K562 (cell line): ENCODE results near the gene CEP295NL. TPM values are rescaled to one million over a fixed set of nuclear protein-coding genes. Genes with fewer than 3 reads are reported as not detected.

Experiments
- ATAC-seq: fragments of 200-7000 bp; cut with Tn5 transposase; 3 replicates; pipeline ENCODE4 v1.9.1; 2020; ENCODE audit warnings: moderate library complexity
- BruUV-seq: library from RNA; stranded (reverse); fragments of 400-500 nt; replicated peaks from 2 replicates; lab custom pipeline; 2021; lab: Mats Ljungman, UMichigan
- CTCF ChIA-PET: fragments of 300-600 bp; formaldehyde crosslinking; extraction: SDS; loops from one replicate; lab custom pipeline; 2021; ENCODE audit warnings: low intra/inter-chr PET ratio; lab: Yijun Ruan, JAX
- POLR2A ChIA-PET: fragments of 300-600, 350-650 bp; sonication (Branson Sonifier 250); formaldehyde crosslinking; extraction: SDS; loops from one replicate; lab custom pipeline; 2021; ENCODE audit warnings: antibody characterized with exemption, inconsistent platforms; lab: Yijun Ruan, JAX
- DNase-seq, 4 experiments: peaks; one replicate each; pipeline versions ENCODE4 v3.0.0 to v3.0.0-alpha.2; 2011 to 2018; ENCODE audit warnings: low spot score in 3 of 4, mixed read lengths in 3 of 4; ENCODE audit errors: extremely low read depth in 1 of 4
- FAIRE-seq: peaks from 2 replicates; lab custom pipeline; 2011; peaks lifted over from hg19 to GRCh38; lab: Jason Lieb, UNC
- H2AFZ ChIP-seq: 2 replicates; pipeline ENCODE4 v1.6.0; 2011; ENCODE audit warnings: low read depth, low read length, control low read depth, inconsistent platforms
- H3K27ac ChIP-seq: fragments of 200-600 bp; 3 replicates; pipeline ENCODE4 v1.8.0; 2011; ENCODE audit warnings: low read depth, mild to moderate bottlenecking, control low read depth, inconsistent platforms, low read length, moderate library complexity, mixed read lengths; ENCODE audit errors: extremely low read depth
- H3K27me3 ChIP-seq, 2 experiments: fragments of 300-600 bp in 1 of 2; 2 replicates in 1 of 2; 3 replicates in 1 of 2; pipeline versions ENCODE4 v1.6.0 to v1.8.0; 2011; ENCODE audit warnings: inconsistent platforms in 2 of 2, low read length in 2 of 2, mild to moderate bottlenecking in 1 of 2, mixed read lengths in 1 of 2, moderate library complexity in 1 of 2; ENCODE audit not compliant: control insufficient read depth in 2 of 2, insufficient read depth in 2 of 2
- H3K36me3 ChIP-seq: fragments of 300-600 bp; 3 replicates; pipeline ENCODE4 v1.8.0; 2011; ENCODE audit warnings: mild to moderate bottlenecking, low read length, inconsistent platforms; ENCODE audit not compliant: control insufficient read depth, insufficient read depth
- H3K4me1 ChIP-seq, 2 experiments: fragments of 200-600 bp in 1 of 2; replicated peaks in 1 of 2; 2 replicates in 1 of 2; 3 replicates in 1 of 2; pipeline versions ENCODE4 v1.5.1 to v1.8.0; 2011; ENCODE audit warnings: inconsistent platforms in 2 of 2, low read length in 2 of 2, mild to moderate bottlenecking in 1 of 2, mixed read lengths in 1 of 2, moderate library complexity in 1 of 2; ENCODE audit not compliant: control insufficient read depth in 2 of 2, insufficient read depth in 2 of 2
- H3K4me2 ChIP-seq: 2 replicates; pipeline ENCODE4 v1.6.1; 2011; ENCODE audit warnings: low read length, control low read depth, inconsistent platforms, mixed read lengths; ENCODE audit not compliant: insufficient read depth
- H3K4me3 ChIP-seq: fragments of 200-600 bp; sonication (generic), shearing (Covaris generic); 2 replicates; pipeline ENCODE4 v1.5.1; 2016; ENCODE audit warnings: control low read depth, inconsistent platforms
- H3K79me2 ChIP-seq: fragments of 200-600 bp; 3 replicates; pipeline ENCODE4 v1.8.0; 2011; ENCODE audit warnings: low read length, inconsistent platforms; ENCODE audit not compliant: control insufficient read depth, insufficient read depth
- H3K9ac ChIP-seq, 2 experiments: 2 replicates each; pipeline versions ENCODE4 v1.6.0 to v1.6.1; 2011; ENCODE audit warnings: low read depth in 2 of 2, low read length in 2 of 2, control low read depth in 1 of 2, inconsistent platforms in 1 of 2, mild to moderate bottlenecking in 1 of 2, mixed read lengths in 1 of 2; ENCODE audit not compliant: insufficient read depth in 1 of 2
- H3K9me1 ChIP-seq: one replicate; pipeline ENCODE4 v1.6.0; 2011; ENCODE audit warnings: inconsistent platforms, mild to moderate bottlenecking, low read length, moderate library complexity; ENCODE audit not compliant: control insufficient read depth, insufficient read depth
- H3K9me3 ChIP-seq: replicated peaks from 2 replicates; pipeline ENCODE4 v1.5.1; 2011; ENCODE audit warnings: low read depth, low read length, inconsistent platforms; ENCODE audit not compliant: control insufficient read depth, insufficient read depth
- H4K20me1 ChIP-seq: replicated peaks from 2 replicates; pipeline ENCODE4 v1.6.1; 2011; ENCODE audit warnings: low read length, inconsistent platforms, mixed read lengths; ENCODE audit not compliant: control insufficient read depth, insufficient read depth
- EZH2 ChIP-seq: IDR thresholded peaks from 2 replicates; pipeline ENCODE4 v1.6.1; 2012; ENCODE audit warnings: low read depth, mild to moderate bottlenecking, inconsistent platforms, low read length, borderline replicate concordance
- KLF10 ChIP-seq: fragments of 250-450 bp; sonication (Bioruptor Pico); IDR thresholded peaks from 2 replicates; pipeline ENCODE4 v1.6.1; 2021; ENCODE audit warnings: matching md5 sums
- REST ChIP-seq, 2 experiments: fragments of 450-650 bp; formaldehyde crosslinking in 1 of 2; IDR thresholded peaks; 2 replicates each; pipeline versions ENCODE4 v1.4.0 to v1.6.1; 2014 to 2020; ENCODE audit warnings: mild to moderate bottlenecking in 2 of 2, borderline replicate concordance in 1 of 2, low read depth in 1 of 2
- TFE3 ChIP-seq: fragments of 450-650 bp; formaldehyde crosslinking; IDR thresholded peaks from 2 replicates; pipeline ENCODE4 v1.4.0; 2020; ENCODE audit warnings: mild to moderate bottlenecking, mixed read lengths
- USF2 ChIP-seq: sonication (generic); formaldehyde crosslinking; IDR thresholded peaks from 2 replicates; pipeline ENCODE4 v1.5.0; 2020; ENCODE audit warnings: missing genetic modification reagents
- ZNF444 ChIP-seq: fragments of 250-450 bp; sonication (Bioruptor Pico); IDR thresholded peaks from 2 replicates; pipeline ENCODE4 v1.4.0; 2020; ENCODE audit warnings: mild to moderate bottlenecking, moderate library complexity
- WGBS: fragments of 100-300 bp; shearing (Covaris generic); methylation state at CpG from one replicate; pipeline ENCODE4 v1.1.6; 2016; ENCODE audit warnings: low coverage, mixed read lengths; ENCODE audit not compliant: insufficient coverage; ENCODE audit errors: missing lambda C conversion rate; 5-methylcytosine and 5-hydroxymethylcytosine counted together
- in situ Hi-C: fragments of 300-500 bp; cut with MboI; formaldehyde crosslinking; loops from 4 replicates; pipeline ENCODE4 v1.15.0; 2018; ENCODE audit warnings: inconsistent platforms, mixed read lengths
- intact Hi-C: fragments of 100-400 bp; cut with micrococcal nuclease; formaldehyde crosslinking; loops from 2 replicates; pipeline ENCODE4 v1.14.2; 2022
- polyA plus RNA-seq, 8 experiments: library from polyadenylated mRNA; depleted of rRNA in 4 of 8; stranded (reverse) in 5 of 8; unstranded in 3 of 8; fragments of >200 nt; fragmentation: Nextera tagmentation in 2 of 8; fragmentation: Illumina TruSeq in 1 of 8; extraction: Ambion mirVana in 2 of 8; extraction: Trizol in 1 of 8; gene quantifications; 2 replicates each; pipeline versions ENCODE4 v1.2.1 to v1.2.3, GENCODE V29; 2011 to 2014; ENCODE audit warnings: inconsistent platforms in 1 of 8, missing spikeins in 1 of 8
- total RNA-seq, 7 experiments: library from RNA; depleted of rRNA in 6 of 7; stranded (reverse); fragments of >200 nt in 6 of 7; fragmentation: Illumina TruSeq in 2 of 7; extraction: Trizol in 2 of 7; gene quantifications; 2 replicates each; pipeline versions ENCODE4 v1.2.1 to v1.2.3, GENCODE V29; 2011 to 2021; ENCODE audit warnings: low replicate concordance in 1 of 7

CEP295NL gene
- total and polyA plus RNA-seq, 9 of the 15 experiments (the other 6 are each of a cell fraction or from before 2014, with no cell fraction given): not detected

- no peak for ATAC-seq
- ChIA-PET CTCF (no interaction called here), POLR2A (interaction anchor here (0.7 kb wide), 1 partner anchor 589 kb away, joined by 4 read pairs; no protein-coding TSS in a partner anchor)
- BruUV-seq: no TSS peak
- H3K79me2 ChIP-seq: no peaks in the 10 kb centered on the region
- H3K4me3 ChIP-seq: no peak overlapping the region
- WGBS: 4% methylated on average over 17 of the region's 17 CpGs
- H2AFZ ChIP-seq: no peak overlapping the region
- no peak overlapping the region for H3K4me2 ChIP-seq
- H3K9ac ChIP-seq: no peak overlapping the region
- peaks cover 2% of the 10 kb centered on the region for H3K9me1 ChIP-seq
- no peak for DNase-seq
- peaks cover 7% of the 10 kb centered on the region for H4K20me1 ChIP-seq
- in situ Hi-C loops: no loop called here
- no peaks in the 10 kb centered on the region for H3K36me3 ChIP-seq
- intact Hi-C loops: no loop called here
- peaks cover 0 to 14% of the 10 kb centered on the region in 2 experiments; a peak in 2 of 5 replicates for H3K4me1 ChIP-seq
- peaks cover 56 to 86% of the 10 kb centered on the region in 2 experiments for H3K27me3 ChIP-seq
- no peak overlapping the region for H3K27ac ChIP-seq
- no peak for FAIRE-seq
- H3K9me3 ChIP-seq: no peaks in the 10 kb centered on the region
- no peak for TF ChIP-seq KLF10 (CRISPR knock-in tag)
- no peak for TF ChIP-seq EZH2
- TF ChIP-seq USF2 (CRISPR knock-in tag): peak; percentile 53
- peak; percentile 56 for TF ChIP-seq REST (IDR thresholded peaks at IDR 0.05; ENCODE audit: borderline replicate concordance)
- no peak for TF ChIP-seq REST (CRISPR knock-in tag; IDR thresholded peaks at IDR 0.05; ENCODE audit: low read depth)
- TF ChIP-seq TFE3: peak; percentile 28
- TF ChIP-seq ZNF444 (CRISPR knock-in tag): no peak
Measured at GRCh38 chr17:78898075-78898836, 4.7 kb downstream of the CEP295NL start.
